Ovary (tissue), 3 donors: ENCODE results near the gene PCDHGA9.

Experiments
- EP300 ChIP-seq: sonication (generic); formaldehyde crosslinking; IDR thresholded peaks from one replicate; pipeline ENCODE4 v1.6.1; 2017; ENCODE audit warnings: antibody characterized with exemption
- POLR2A ChIP-seq: fragments of 450-650 bp; IDR thresholded peaks from one replicate; pipeline ENCODE4 v1.6.1; 2017; ENCODE audit warnings: antibody characterized with exemption, mild to moderate bottlenecking, moderate library complexity
- TF ChIP-seq, protein P1 (sequence below), 3 donors: fragments of 450-650 bp in 2 of 3; fragments of 200-600 bp in 1 of 3; IDR thresholded peaks; one replicate each; pipeline versions ENCODE4 v1.5.1 to v1.8.0; 2016 to 2022; ENCODE audit warnings: antibody characterized with exemption in 3 of 3, mild to moderate bottlenecking in 1 of 3
- donor health status: DM: no; HTN: no; CAD: no.

- TF ChIP-seq, protein P1, sequence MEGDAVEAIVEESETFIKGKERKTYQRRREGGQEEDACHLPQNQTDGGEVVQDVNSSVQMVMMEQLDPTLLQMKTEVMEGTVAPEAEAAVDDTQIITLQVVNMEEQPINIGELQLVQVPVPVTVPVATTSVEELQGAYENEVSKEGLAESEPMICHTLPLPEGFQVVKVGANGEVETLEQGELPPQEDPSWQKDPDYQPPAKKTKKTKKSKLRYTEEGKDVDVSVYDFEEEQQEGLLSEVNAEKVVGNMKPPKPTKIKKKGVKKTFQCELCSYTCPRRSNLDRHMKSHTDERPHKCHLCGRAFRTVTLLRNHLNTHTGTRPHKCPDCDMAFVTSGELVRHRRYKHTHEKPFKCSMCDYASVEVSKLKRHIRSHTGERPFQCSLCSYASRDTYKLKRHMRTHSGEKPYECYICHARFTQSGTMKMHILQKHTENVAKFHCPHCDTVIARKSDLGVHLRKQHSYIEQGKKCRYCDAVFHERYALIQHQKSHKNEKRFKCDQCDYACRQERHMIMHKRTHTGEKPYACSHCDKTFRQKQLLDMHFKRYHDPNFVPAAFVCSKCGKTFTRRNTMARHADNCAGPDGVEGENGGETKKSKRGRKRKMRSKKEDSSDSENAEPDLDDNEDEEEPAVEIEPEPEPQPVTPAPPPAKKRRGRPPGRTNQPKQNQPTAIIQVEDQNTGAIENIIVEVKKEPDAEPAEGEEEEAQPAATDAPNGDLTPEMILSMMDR (IDR thresholded peaks at IDR 0.05): no peak
- TF ChIP-seq POLR2A (no peak), EP300 (no peak)
These were observed 16.7 kb downstream of the PCDHGA9 start for GRCh38 chr5:141419074-141419880.
